Esophagus squamous epithelium (tissue), 5 donors: ENCODE data around the gene ENGASE. TPM values are rescaled to one million over a fixed set of nuclear protein-coding genes. Genes with fewer than 3 reads are reported as not detected.

ENCODE experiments used
- DNase-seq: peaks from one replicate; lab custom pipeline; 2025; lab: John Stamatoyannopoulos, UW
- H3K27ac ChIP-seq, 4 donors: fragments of 200-600 bp; sonication (generic); one replicate each; pipeline ENCODE4 v1.5.1; 2016 to 2019; ENCODE audit warnings: mild to moderate bottlenecking in 1 of 4
- H3K27me3 ChIP-seq, 4 donors: fragments of 200-600 bp; sonication (generic); 1 replicate in 3 of 4; 2 replicates in 1 of 4; pipeline versions ENCODE4 v1.5.1 to v1.6.0; 2017 to 2021; ENCODE audit warnings: antibody characterized with exemption in 1 of 4
- H3K36me3 ChIP-seq, 3 donors: fragments of 200-600 bp; sonication (generic); one replicate each; pipeline ENCODE4 v1.5.1; 2016 to 2019
- H3K4me1 ChIP-seq, 3 donors: fragments of 200-600 bp; sonication (generic); one replicate each; pipeline ENCODE4 v1.5.1; 2017 to 2019
- H3K4me3 ChIP-seq, 4 donors: fragments of 200-600 bp; sonication (generic); 1 replicate in 3 of 4; 2 replicates in 1 of 4; pipeline ENCODE4 v1.5.1; 2016 to 2019; ENCODE audit warnings: mild to moderate bottlenecking in 2 of 4, moderate library complexity in 1 of 4
- H3K9me3 ChIP-seq, 3 donors: fragments of 200-600 bp; sonication (generic); one replicate each; pipeline ENCODE4 v1.5.1; 2016 to 2019
- POLR2A ChIP-seq, 4 donors: fragments of 450-650 bp; IDR thresholded peaks; one replicate each; pipeline ENCODE4 v1.6.1; 2017; ENCODE audit warnings: antibody characterized with exemption in 4 of 4, mild to moderate bottlenecking in 4 of 4, moderate library complexity in 3 of 4
- WGBS, 2 donors: methylation state at CpG; one replicate each; pipeline ENCODE4 v1.1.5; 2018; 5-methylcytosine and 5-hydroxymethylcytosine counted together
- intact Hi-C: fragments of 100-400 bp; cut with DNase I; formaldehyde crosslinking; loops from one replicate; pipeline ENCODE4 v1.15.0; 2022
- total RNA-seq, 4 donors: library from RNA; depleted of rRNA; stranded (reverse); fragments of >200 nt; gene quantifications; one replicate each; pipeline ENCODE4 v1.1.0, GENCODE V29; 2016
- TF ChIP-seq, protein P1 (sequence below), 6 experiments: fragments of 450-650 bp in 4 of 6; fragments of 200-600 bp in 2 of 6; sonication (generic) in 2 of 6; IDR thresholded peaks; one replicate each; pipeline ENCODE4 v1.5.1; 2016 to 2019; ENCODE audit warnings: antibody characterized with exemption in 6 of 6, mild to moderate bottlenecking in 4 of 6, moderate library complexity in 4 of 6
- donor health status: DM: yes; HTN: yes; CAD: no.

ENGASE gene
- total RNA-seq, 4 donors from 2014 or later: 6.0 to 32.2 (median 9.5) TPM

DNA sequence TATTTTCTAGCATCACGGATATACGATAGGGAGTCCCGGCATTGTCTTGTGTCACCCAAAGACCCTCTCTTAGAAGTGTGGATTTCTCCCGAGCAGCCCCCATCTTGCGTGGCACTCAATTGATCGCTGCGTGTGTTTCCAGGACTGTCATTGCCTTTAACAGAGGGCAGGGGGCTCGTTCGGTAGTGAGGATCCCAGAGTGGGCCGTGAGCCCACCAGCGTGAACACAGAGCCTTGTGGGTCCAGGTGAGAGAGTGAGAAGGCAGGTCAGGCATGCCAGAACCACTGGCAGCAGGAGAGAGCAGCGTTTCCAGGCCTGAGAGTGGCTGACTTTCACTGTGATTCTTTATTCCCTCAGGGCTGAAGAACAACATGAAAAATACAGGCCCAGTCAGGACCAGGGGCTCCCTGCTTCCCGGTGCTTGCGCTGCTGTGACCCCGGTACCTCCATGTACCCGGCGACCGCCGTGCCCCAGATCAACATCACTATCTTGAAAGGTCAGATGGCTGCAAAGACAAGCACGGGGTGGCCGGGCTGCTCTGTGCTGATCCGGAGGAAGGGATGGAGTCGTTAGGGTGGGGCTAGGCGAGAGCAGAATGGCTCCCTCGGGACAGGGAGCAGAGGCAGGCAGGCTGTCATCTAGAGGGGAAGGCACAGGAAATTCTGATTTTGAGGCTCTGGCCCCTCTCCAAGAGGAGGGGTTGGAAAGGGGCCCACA lies 28.3 kb upstream of the ENGASE start:
- intact Hi-C loops: no loop called here

GRCh38 chr17:79046916-79047280 lies 27.7 kb upstream of the ENGASE start:
- peak overlapping the region in 3 of 4 donors; percentile 34 to 51 (median 40) for H3K27ac ChIP-seq
- 65 to 75% methylated on average over 11 to 14 of the region's 15 CpGs for WGBS, 2 donors
- intact Hi-C loops: no loop called here

More for the DNA sequence above, 28.3 kb upstream of the ENGASE start:
- H3K4me3 ChIP-seq: no peak overlapping the region
- peaks cover 0 to 9% (median 0%) of the 10 kb centered on the region in 3 donors for H3K36me3 ChIP-seq
- H3K9me3 ChIP-seq: no peaks in the 10 kb centered on the region
- peaks cover 0 to 36% (median 0%) of the 10 kb centered on the region in 4 donors for H3K27me3 ChIP-seq
- H3K27ac ChIP-seq: peak overlapping the region in 3 of 4 donors; percentile 26 to 51 (median 40)
- DNase-seq: no peak
- H3K4me1 ChIP-seq: peaks cover 0 to 39% (median 3%) of the 10 kb centered on the region in 3 donors
- WGBS, 2 donors: 53 to 60% methylated on average over 8 to 10 of the region's 25 CpGs
- TF ChIP-seq, protein P1, sequence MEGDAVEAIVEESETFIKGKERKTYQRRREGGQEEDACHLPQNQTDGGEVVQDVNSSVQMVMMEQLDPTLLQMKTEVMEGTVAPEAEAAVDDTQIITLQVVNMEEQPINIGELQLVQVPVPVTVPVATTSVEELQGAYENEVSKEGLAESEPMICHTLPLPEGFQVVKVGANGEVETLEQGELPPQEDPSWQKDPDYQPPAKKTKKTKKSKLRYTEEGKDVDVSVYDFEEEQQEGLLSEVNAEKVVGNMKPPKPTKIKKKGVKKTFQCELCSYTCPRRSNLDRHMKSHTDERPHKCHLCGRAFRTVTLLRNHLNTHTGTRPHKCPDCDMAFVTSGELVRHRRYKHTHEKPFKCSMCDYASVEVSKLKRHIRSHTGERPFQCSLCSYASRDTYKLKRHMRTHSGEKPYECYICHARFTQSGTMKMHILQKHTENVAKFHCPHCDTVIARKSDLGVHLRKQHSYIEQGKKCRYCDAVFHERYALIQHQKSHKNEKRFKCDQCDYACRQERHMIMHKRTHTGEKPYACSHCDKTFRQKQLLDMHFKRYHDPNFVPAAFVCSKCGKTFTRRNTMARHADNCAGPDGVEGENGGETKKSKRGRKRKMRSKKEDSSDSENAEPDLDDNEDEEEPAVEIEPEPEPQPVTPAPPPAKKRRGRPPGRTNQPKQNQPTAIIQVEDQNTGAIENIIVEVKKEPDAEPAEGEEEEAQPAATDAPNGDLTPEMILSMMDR (IDR thresholded peaks at IDR 0.05): no peak
- TF ChIP-seq POLR2A (IDR thresholded peaks at IDR 0.05): no peak

DNA sequence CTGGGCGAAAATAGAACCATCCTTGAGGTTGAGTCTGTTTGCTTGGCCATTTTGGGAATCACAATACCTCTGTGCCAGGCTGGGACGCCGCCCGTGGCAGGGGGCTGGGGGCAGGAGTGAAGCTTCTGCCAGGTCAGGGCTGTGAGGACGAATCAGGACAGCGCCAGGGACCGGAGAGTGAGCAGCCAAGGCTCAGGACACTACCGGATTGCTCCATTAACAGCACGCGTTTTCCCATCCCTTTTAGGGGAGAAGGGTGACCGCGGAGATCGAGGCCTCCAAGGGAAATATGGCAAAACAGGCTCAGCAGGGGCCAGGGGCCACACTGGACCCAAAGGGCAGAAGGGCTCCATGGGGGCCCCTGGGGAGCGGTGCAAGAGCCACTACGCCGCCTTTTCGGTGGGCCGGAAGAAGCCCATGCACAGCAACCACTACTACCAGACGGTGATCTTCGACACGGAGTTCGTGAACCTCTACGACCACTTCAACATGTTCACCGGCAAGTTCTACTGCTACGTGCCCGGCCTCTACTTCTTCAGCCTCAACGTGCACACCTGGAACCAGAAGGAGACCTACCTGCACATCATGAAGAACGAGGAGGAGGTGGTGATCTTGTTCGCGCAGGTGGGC lies 27.2 kb upstream of the ENGASE start:
- intact Hi-C loops: no loop called here
- TF ChIP-seq, protein P1 (IDR thresholded peaks at IDR 0.05): no peak
- no peak for TF ChIP-seq POLR2A (IDR thresholded peaks at IDR 0.05)
- peaks cover 0 to 9% (median 0%) of the 10 kb centered on the region in 3 donors for H3K36me3 ChIP-seq
- WGBS, 2 donors: 80 to 87% methylated on average over 15 to 22 of the region's 30 CpGs
- peaks cover 0 to 34% (median 0%) of the 10 kb centered on the region in 3 donors for H3K4me1 ChIP-seq
- no peak for DNase-seq
- H3K27ac ChIP-seq: peak overlapping the region in 3 of 4 donors; percentile 34 to 40 (median 34)
- H3K9me3 ChIP-seq: no peaks in the 10 kb centered on the region
- no peak overlapping the region for H3K4me3 ChIP-seq
- peaks cover 0 to 36% (median 0%) of the 10 kb centered on the region in 4 donors for H3K27me3 ChIP-seq

More at GRCh38 chr17:79046916-79047280, 27.7 kb upstream of the ENGASE start:
- Histone ChIP-seq H3K36me3 (peaks cover 0 to 9% (median 0%) of the 10 kb centered on the region in 3 donors), H3K9me3 (no peaks in the 10 kb centered on the region), H3K4me3 (no peak overlapping the region), H3K4me1 (peaks cover 0 to 39% (median 3%) of the 10 kb centered on the region in 3 donors), H3K27me3 (peaks cover 0 to 36% (median 0%) of the 10 kb centered on the region in 4 donors)
- TF ChIP-seq POLR2A (IDR thresholded peaks at IDR 0.05): no peak
- TF ChIP-seq, protein P1 (IDR thresholded peaks at IDR 0.05): no peak
- no peak for DNase-seq

DNA sequence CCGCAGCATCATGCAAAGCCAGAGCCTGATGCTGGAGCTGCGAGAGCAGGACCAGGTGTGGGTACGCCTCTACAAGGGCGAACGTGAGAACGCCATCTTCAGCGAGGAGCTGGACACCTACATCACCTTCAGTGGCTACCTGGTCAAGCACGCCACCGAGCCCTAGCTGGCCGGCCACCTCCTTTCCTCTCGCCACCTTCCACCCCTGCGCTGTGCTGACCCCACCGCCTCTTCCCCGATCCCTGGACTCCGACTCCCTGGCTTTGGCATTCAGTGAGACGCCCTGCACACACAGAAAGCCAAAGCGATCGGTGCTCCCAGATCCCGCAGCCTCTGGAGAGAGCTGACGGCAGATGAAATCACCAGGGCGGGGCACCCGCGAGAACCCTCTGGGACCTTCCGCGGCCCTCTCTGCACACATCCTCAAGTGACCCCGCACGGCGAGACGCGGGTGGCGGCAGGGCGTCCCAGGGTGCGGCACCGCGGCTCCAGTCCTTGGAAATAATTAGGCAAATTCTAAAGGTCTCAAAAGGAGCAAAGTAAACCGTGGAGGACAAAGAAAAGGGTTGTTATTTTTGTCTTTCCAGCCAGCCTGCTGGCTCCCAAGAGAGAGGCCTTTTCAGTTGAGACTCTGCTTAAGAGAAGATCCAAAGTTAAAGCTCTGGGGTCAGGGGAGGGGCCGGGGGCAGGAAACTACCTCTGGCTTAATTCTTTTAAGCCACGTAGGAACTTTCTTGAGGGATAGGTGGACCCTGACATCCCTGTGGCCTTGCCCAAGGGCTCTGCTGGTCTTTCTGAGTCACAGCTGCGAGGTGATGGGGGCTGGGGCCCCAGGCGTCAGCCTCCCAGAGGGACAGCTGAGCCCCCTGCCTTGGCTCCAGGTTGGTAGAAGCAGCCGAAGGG lies 26.4 kb upstream of the ENGASE start:
- intact Hi-C loops: no loop called here
- DNase-seq: no peak
- Histone ChIP-seq H3K27ac (peak overlapping the region in 1 of 4 donors; percentile 34), H3K9me3 (no peaks in the 10 kb centered on the region), H3K4me1 (peaks cover 0 to 30% (median 0%) of the 10 kb centered on the region in 3 donors), H3K4me3 (no peak overlapping the region), H3K36me3 (peaks cover 0 to 9% (median 0%) of the 10 kb centered on the region in 3 donors), H3K27me3 (peaks cover 0 to 36% (median 0%) of the 10 kb centered on the region in 4 donors)
- TF ChIP-seq, protein P1 (IDR thresholded peaks at IDR 0.05): no peak
- TF ChIP-seq POLR2A (IDR thresholded peaks at IDR 0.05): no peak
- 51 to 82% methylated on average over 10 to 15 of the region's 41 CpGs for WGBS, 2 donors
